Upper lobe of right lung (tissue), 1 donor: ENCODE data around the gene LCE2A. TPM values are rescaled to one million over a fixed set of nuclear protein-coding genes. Genes with fewer than 3 reads are reported as not detected.

ENCODE experiments used
- ATAC-seq: fragments of 200-7000 bp; cut with Tn5 transposase; one replicate; pipeline ENCODE4 v1.9.1; 2020; ENCODE audit warnings: mild to moderate bottlenecking, moderate library complexity
- DNase-seq: peaks from one replicate; pipeline ENCODE4 v3.0.0-alpha.2; 2020
- H3K27ac ChIP-seq: fragments of 200-600 bp; one replicate; pipeline ENCODE4 v1.8.0; 2022
- H3K27me3 ChIP-seq: fragments of 200-600 bp; one replicate; pipeline ENCODE4 v1.8.0; 2022; ENCODE audit warnings: mild to moderate bottlenecking
- H3K36me3 ChIP-seq: fragments of 200-600 bp; one replicate; pipeline ENCODE4 v1.8.0; 2022
- H3K4me1 ChIP-seq: fragments of 200-600 bp; one replicate; pipeline ENCODE4 v1.8.0; 2022
- H3K4me3 ChIP-seq: fragments of 200-600 bp; one replicate; pipeline ENCODE4 v1.8.0; 2022; ENCODE audit warnings: mild to moderate bottlenecking
- H3K9me3 ChIP-seq: fragments of 200-600 bp; one replicate; pipeline ENCODE4 v1.8.0; 2022
- CTCF ChIP-seq: fragments of 200-600 bp; IDR thresholded peaks from one replicate; pipeline ENCODE4 v1.8.0; 2022; ENCODE audit warnings: antibody characterized with exemption
- intact Hi-C: fragments of 100-400 bp; cut with DNase I; formaldehyde crosslinking; loops from one replicate; pipeline ENCODE4 v1.11.0; 2022
- long read RNA-seq: library from polyadenylated mRNA; unstranded; transcript quantifications from one replicate; pipeline ENCODE4 v2.0.0, GENCODE V29; 2021
- total RNA-seq: library from RNA; stranded (reverse); fragmentation: NEBNext Ultra II Directional; extraction: Animal tissue kit (Norgen Biotek cat#: 25700); gene quantifications from one replicate; pipeline ENCODE4 v1.2.1, GENCODE V29; 2021
- donor health status: DM: no; HTN: yes; CAD: no; lungs with severe emphysema.

LCE2A gene
- total RNA-seq = not detected
- long read RNA-seq = 0 reads

- TF ChIP-seq CTCF = no peak
- intact Hi-C loops = no loop called here
- no peaks in the 10 kb centered on the region for H3K4me1 ChIP-seq
Observed at GRCh38 chr1:152697701-152698600, at the start of gene LCE2A. Gene LCE2A, plus strand, starts transcription at chr1:152698345. Its CDS starts 557 bp downstream, at chr1:152698902.

GRCh38 chr1:152654110-152654509, 44.0 kb upstream of the LCE2A start:
- TF ChIP-seq CTCF = peak; percentile 57
- ATAC-seq (peak; percentile 77), DNase-seq (no peak)
- Histone ChIP-seq H3K4me3 (no peak overlapping the region), H3K36me3 (no peaks in the 10 kb centered on the region), H3K27me3 (peaks cover 2% of the 10 kb centered on the region), H3K4me1 (no peaks in the 10 kb centered on the region), H3K9me3 (no peaks in the 10 kb centered on the region), H3K27ac (no peak overlapping the region)
- intact Hi-C loops = no loop called here

More at GRCh38 chr1:152697701-152698600, at the start of gene LCE2A:
- Histone ChIP-seq H3K27ac (no peak within 1 kb of the TSS), H3K9me3 (no peaks in the 10 kb centered on the region), H3K27me3 (no peaks in the 10 kb centered on the region), H3K36me3 (no peaks in the 10 kb centered on the region), H3K4me3 (no peak within 1 kb of the TSS)
- DNase-seq (no peak), ATAC-seq (no peak)

GRCh38 chr1:152656459-152656858, 41.7 kb upstream of the LCE2A start:
- Histone ChIP-seq H3K9me3 (no peaks in the 10 kb centered on the region), H3K4me3 (no peak overlapping the region), H3K27me3 (peaks cover 4% of the 10 kb centered on the region), H3K27ac (no peak overlapping the region), H3K36me3 (no peaks in the 10 kb centered on the region), H3K4me1 (no peaks in the 10 kb centered on the region)
- no peak for DNase-seq
- no peak for TF ChIP-seq CTCF
- peak; percentile 88 for ATAC-seq
- intact Hi-C loops = no loop called here

GRCh38 chr1:152657677-152658076, 40.5 kb upstream of the LCE2A start:
- no peak for ATAC-seq
- H3K27me3 ChIP-seq = peaks cover 4% of the 10 kb centered on the region
- H3K4me1 ChIP-seq = no peaks in the 10 kb centered on the region
- H3K27ac ChIP-seq = no peak overlapping the region
- no peaks in the 10 kb centered on the region for H3K36me3 ChIP-seq
- no peak for DNase-seq
- TF ChIP-seq CTCF = no peak
- no peak overlapping the region for H3K4me3 ChIP-seq
- intact Hi-C loops = no loop called here
- H3K9me3 ChIP-seq = no peaks in the 10 kb centered on the region

GRCh38 chr1:152658649-152659048, 39.5 kb upstream of the LCE2A start:
- no peak for DNase-seq
- Histone ChIP-seq H3K4me3 (no peak overlapping the region), H3K9me3 (no peaks in the 10 kb centered on the region), H3K36me3 (no peaks in the 10 kb centered on the region), H3K27me3 (peaks cover 4% of the 10 kb centered on the region), H3K27ac (no peak overlapping the region), H3K4me1 (no peaks in the 10 kb centered on the region)
- no peak for ATAC-seq
- intact Hi-C loops = no loop called here
- no peak for TF ChIP-seq CTCF
